Activated naive CD4-positive, alpha-beta T cell treated with anti-CD3 and anti-CD28 coated beads, Interleukin-2, amount 10 ng/mL, durations not matched to agents 7 days and 5 days (primary cell): ENCODE results near the gene FICD.
"Not testable (repeated sequence)": the region's sequence is repeated elsewhere in the genome, so short reads cannot be mapped to it uniquely, and the experiment has no call there.

Experiments
- CTCF ChIA-PET: fragments of 350-600 bp; sonication (Branson Sonifier 250); formaldehyde crosslinking; loops from one replicate; lab custom pipeline; 2021; ENCODE audit warnings: antibody characterized with exemption; lab: Charles Lee
- DNase-seq: peaks from one replicate; pipeline ENCODE4 v3.0.0-alpha.2; 2020
- H3K27ac Mint-ChIP-seq: one replicate; pipeline ENCODE4 v1.8.0; 2021; ENCODE audit warnings: mild to moderate bottlenecking, moderate library complexity, mixed read lengths
- H3K27me3 Mint-ChIP-seq: one replicate; pipeline ENCODE4 v1.8.0; 2021; ENCODE audit warnings: mild to moderate bottlenecking, mixed read lengths
- H3K36me3 Mint-ChIP-seq: one replicate; pipeline ENCODE4 v1.8.0; 2021; ENCODE audit warnings: mixed read lengths
- H3K4me1 Mint-ChIP-seq: one replicate; pipeline ENCODE4 v1.8.0; 2021; ENCODE audit warnings: mixed read lengths
- H3K4me3 Mint-ChIP-seq: one replicate; pipeline ENCODE4 v1.8.0; 2021; ENCODE audit warnings: mild to moderate bottlenecking, moderate library complexity, mixed read lengths
- H3K9me3 Mint-ChIP-seq: one replicate; pipeline ENCODE4 v1.8.0; 2021; ENCODE audit warnings: mixed read lengths

The FICD gene

GRCh38 chr12:108531929-108532848 lies 17.1 kb downstream of the FICD start:
- H3K36me3 Mint-ChIP-seq = peaks cover 64% of the 10 kb centered on the region

GRCh38 chr12:108538146-108538545 lies 23.1 kb downstream of the FICD start:
- H3K4me3 Mint-ChIP-seq = no peak overlapping the region
- H3K36me3 Mint-ChIP-seq = peaks cover 61% of the 10 kb centered on the region
- H3K27ac Mint-ChIP-seq = peak overlapping the region; percentile 55
- no peaks in the 10 kb centered on the region for H3K9me3 Mint-ChIP-seq
- CTCF ChIA-PET = no interaction called here
- H3K27me3 Mint-ChIP-seq = no peaks in the 10 kb centered on the region
- H3K4me1 Mint-ChIP-seq = no peaks in the 10 kb centered on the region
- no peak for DNase-seq

More at GRCh38 chr12:108531929-108532848, 17.1 kb downstream of the FICD start:
- DNase-seq = no peak
- Mint-ChIP-seq H3K9me3 (no peaks in the 10 kb centered on the region), H3K27ac (no peak overlapping the region), H3K4me1 (peaks cover 6% of the 10 kb centered on the region), H3K27me3 (no peaks in the 10 kb centered on the region), H3K4me3 (no peak overlapping the region)
- CTCF ChIA-PET = interaction anchor here (0.7 to 1.9 kb wide), 4 partner anchors 29 to 272 kb away, joined by 3 to 4 read pairs (median 3); partner anchors contain the start of genes ISCU and SART3

GRCh38 chr12:108538616-108539195 lies 23.6 kb downstream of the FICD start:
- no peaks in the 10 kb centered on the region for H3K9me3 Mint-ChIP-seq
- CTCF ChIA-PET = no interaction called here
- no peak overlapping the region for H3K27ac Mint-ChIP-seq
- H3K36me3 Mint-ChIP-seq = peaks cover 65% of the 10 kb centered on the region
- DNase-seq = no peak
- H3K4me3 Mint-ChIP-seq = no peak overlapping the region
- H3K27me3 Mint-ChIP-seq = no peaks in the 10 kb centered on the region
- H3K4me1 Mint-ChIP-seq = no peaks in the 10 kb centered on the region

GRCh38 chr12:108542320-108542719 lies 27.2 kb downstream of the FICD start:
- Mint-ChIP-seq H3K4me3 (no peak overlapping the region), H3K36me3 (peaks cover 57% of the 10 kb centered on the region)

GRCh38 chr12:108543652-108544051 lies 28.6 kb downstream of the FICD start:
- CTCF ChIA-PET = no interaction called here
- H3K27ac Mint-ChIP-seq = no peak overlapping the region
- no peak overlapping the region for H3K4me3 Mint-ChIP-seq
- no peak for DNase-seq
- H3K9me3 Mint-ChIP-seq = no peaks in the 10 kb centered on the region
- no peaks in the 10 kb centered on the region for H3K27me3 Mint-ChIP-seq
- H3K4me1 Mint-ChIP-seq = no peaks in the 10 kb centered on the region
- H3K36me3 Mint-ChIP-seq = peaks cover 53% of the 10 kb centered on the region

More at GRCh38 chr12:108542320-108542719, 27.2 kb downstream of the FICD start:
- no peaks in the 10 kb centered on the region for H3K27me3 Mint-ChIP-seq
- CTCF ChIA-PET = no interaction called here
- no peaks in the 10 kb centered on the region for H3K4me1 Mint-ChIP-seq
- no peak overlapping the region for H3K27ac Mint-ChIP-seq
- H3K9me3 Mint-ChIP-seq = no peaks in the 10 kb centered on the region
- no peak for DNase-seq

GRCh38 chr12:108547686-108548085 lies 32.6 kb downstream of the FICD start:
- no peaks in the 10 kb centered on the region for H3K27me3 Mint-ChIP-seq
- no peak overlapping the region for H3K27ac Mint-ChIP-seq
- H3K36me3 Mint-ChIP-seq = peaks cover 51% of the 10 kb centered on the region
- no peak for DNase-seq
- H3K4me1 Mint-ChIP-seq = peaks cover 23% of the 10 kb centered on the region
- CTCF ChIA-PET = interaction anchor here (1.5 kb wide), 1 partner anchor 13 kb away, joined by 3 read pairs; no protein-coding TSS in a partner anchor
- no peaks in the 10 kb centered on the region for H3K9me3 Mint-ChIP-seq
- H3K4me3 Mint-ChIP-seq = no peak overlapping the region

- H3K9me3 Mint-ChIP-seq = no peaks in the 10 kb centered on the region
- no peak overlapping the region for H3K27ac Mint-ChIP-seq
- no peak overlapping the region for H3K4me3 Mint-ChIP-seq
- H3K4me1 Mint-ChIP-seq = peaks cover 35% of the 10 kb centered on the region
- CTCF ChIA-PET = interaction anchor here (1.5 kb wide), 1 partner anchor 11 kb away, joined by 3 read pairs; no protein-coding TSS in a partner anchor
- peaks cover 48% of the 10 kb centered on the region for H3K36me3 Mint-ChIP-seq
- H3K27me3 Mint-ChIP-seq = no peaks in the 10 kb centered on the region
- DNase-seq = no peak
These were observed 34.0 kb downstream of the FICD start for GRCh38 chr12:108548954-108549521.

GRCh38 chr12:108551535-108551934 lies 36.5 kb downstream of the FICD start:
- CTCF ChIA-PET = no interaction called here
- H3K4me1 Mint-ChIP-seq = peaks cover 52% of the 10 kb centered on the region
- peaks cover 47% of the 10 kb centered on the region for H3K36me3 Mint-ChIP-seq
- H3K9me3 Mint-ChIP-seq = no peaks in the 10 kb centered on the region
- H3K4me3 Mint-ChIP-seq = no peak overlapping the region
- DNase-seq = no peak
- no peak overlapping the region for H3K27ac Mint-ChIP-seq
- H3K27me3 Mint-ChIP-seq = no peaks in the 10 kb centered on the region

- H3K36me3 Mint-ChIP-seq = peaks cover 45% of the 10 kb centered on the region
- no peak for DNase-seq
- H3K4me1 Mint-ChIP-seq = peaks cover 67% of the 10 kb centered on the region
- H3K4me3 Mint-ChIP-seq = no peak overlapping the region
- CTCF ChIA-PET = no interaction called here
- H3K27ac Mint-ChIP-seq = peak overlapping the region; percentile 69
- H3K27me3 Mint-ChIP-seq = no peaks in the 10 kb centered on the region
- no peaks in the 10 kb centered on the region for H3K9me3 Mint-ChIP-seq
These were observed 38.7 kb downstream of the FICD start for GRCh38 chr12:108553799-108554198.

GRCh38 chr12:108555383-108555782 lies 40.3 kb downstream of the FICD start:
- Mint-ChIP-seq H3K36me3 (peaks cover 42% of the 10 kb centered on the region), H3K4me1 (peaks cover 78% of the 10 kb centered on the region)
- H3K4me3 Mint-ChIP-seq, DNase-seq, H3K27ac Mint-ChIP-seq, H3K27me3 Mint-ChIP-seq, H3K9me3 Mint-ChIP-seq: not testable (repeated sequence)
- CTCF ChIA-PET = interaction anchor here (3.0 kb wide), 1 partner anchor 62 kb away, joined by 13 read pairs; no protein-coding TSS in a partner anchor

- Mint-ChIP-seq H3K4me1 (peaks cover 65% of the 10 kb centered on the region), H3K27me3 (no peaks in the 10 kb centered on the region), H3K9me3 (no peaks in the 10 kb centered on the region), H3K4me3 (peak overlapping the region; percentile 98), H3K27ac (peak overlapping the region; percentile 97), H3K36me3 (peaks cover 29% of the 10 kb centered on the region)
- no peak for DNase-seq
- CTCF ChIA-PET = interaction anchor here (15.3 kb wide), 1 partner anchor 60 kb away, joined by 268 read pairs; no protein-coding TSS in a partner anchor
These were observed 44.1 kb downstream of the FICD start for GRCh38 chr12:108559007-108559655.

- peak overlapping the region; percentile 97 for H3K27ac Mint-ChIP-seq
- peaks cover 66% of the 10 kb centered on the region for H3K4me1 Mint-ChIP-seq
- peaks cover 28% of the 10 kb centered on the region for H3K36me3 Mint-ChIP-seq
- H3K9me3 Mint-ChIP-seq = no peaks in the 10 kb centered on the region
- H3K27me3 Mint-ChIP-seq = no peaks in the 10 kb centered on the region
- no peak for DNase-seq
- CTCF ChIA-PET = interaction anchor here (1.0 to 15.3 kb wide), 2 partner anchors 11 to 59 kb away, joined by 3 to 268 read pairs; no protein-coding TSS in a partner anchor
- H3K4me3 Mint-ChIP-seq = peak overlapping the region; percentile 98
These were observed 44.7 kb downstream of the FICD start for GRCh38 chr12:108559748-108560147.

- H3K36me3 Mint-ChIP-seq = peaks cover 29% of the 10 kb centered on the region
- H3K9me3 Mint-ChIP-seq = no peaks in the 10 kb centered on the region
- H3K27ac Mint-ChIP-seq = peak overlapping the region; percentile 97
- CTCF ChIA-PET = interaction anchor here (1.0 to 15.3 kb wide), 4 partner anchors 12 to 58 kb away, joined by 3 to 268 read pairs (median 3); no protein-coding TSS in a partner anchor
- DNase-seq = no peak
- peaks cover 65% of the 10 kb centered on the region for H3K4me1 Mint-ChIP-seq
- H3K4me3 Mint-ChIP-seq = peak overlapping the region; percentile 98
- no peaks in the 10 kb centered on the region for H3K27me3 Mint-ChIP-seq
These were observed 45.2 kb downstream of the FICD start for GRCh38 chr12:108560321-108560721.
